IMR-90 (cell line): ENCODE results near the gene EZR. TPM values are rescaled to one million over a fixed set of nuclear protein-coding genes. Genes with fewer than 3 reads are reported as not detected.

ENCODE experiments used
- ATAC-seq: fragments of 200-7000 bp; cut with Tn5 transposase; 2 replicates; pipeline ENCODE4 v1.9.1; 2020; ENCODE audit warnings: low read depth, mild to moderate bottlenecking, moderate library complexity
- BruUV-seq: library from RNA; stranded (reverse); fragments of 400-500 nt; replicated peaks from 2 replicates; lab custom pipeline; 2021; lab: Mats Ljungman, UMichigan
- CTCF ChIA-PET: fragments of 300-600 bp; formaldehyde crosslinking; extraction: SDS; loops from one replicate; lab custom pipeline; 2021; ENCODE audit warnings: antibody characterized with exemption; lab: Yijun Ruan, JAX
- POLR2A ChIA-PET: fragments of 300-600 bp; sonication (Branson Sonifier 250); formaldehyde crosslinking; loops from one replicate; lab custom pipeline; 2022; ENCODE audit warnings: antibody characterized with exemption; ENCODE audit not compliant: unreplicated experiment; lab: Charles Lee
- DNase-seq: peaks from one replicate; pipeline ENCODE4 v3.0.0; 2013
- H2AFZ ChIP-seq: replicated peaks from 2 replicates; pipeline ENCODE3; 2013; ENCODE audit warnings: low read length, mild to moderate bottlenecking; ENCODE audit not compliant: poor library complexity
- H2AK5ac ChIP-seq: 2 replicates; pipeline ENCODE4 v1.6.1; 2013; ENCODE audit warnings: low read depth, low read length, inconsistent platforms
- H2AK9ac ChIP-seq: replicated peaks from 2 replicates; pipeline ENCODE3; 2013; ENCODE audit warnings: mild to moderate bottlenecking, low read depth, low read length, moderate library complexity; ENCODE audit not compliant: poor library complexity
- H2BK120ac ChIP-seq: 2 replicates; pipeline ENCODE4 v1.6.1; 2013; ENCODE audit warnings: low read depth, low read length, inconsistent platforms
- H2BK15ac ChIP-seq: 3 replicates; pipeline ENCODE4 v1.6.1; 2013; ENCODE audit warnings: low read depth, low read length, inconsistent platforms
- H2BK20ac ChIP-seq: 2 replicates; pipeline ENCODE4 v1.6.1; 2013; ENCODE audit warnings: low read depth, mild to moderate bottlenecking, inconsistent platforms, low read length, moderate library complexity
- H2BK5ac ChIP-seq: 2 replicates; pipeline ENCODE4 v1.6.1; 2013; ENCODE audit warnings: mild to moderate bottlenecking, low read depth, low read length, inconsistent platforms; ENCODE audit not compliant: poor library complexity, severe bottlenecking
- H3K14ac ChIP-seq: replicated peaks from 2 replicates; pipeline ENCODE4 v1.6.1; 2013; ENCODE audit warnings: low read depth, low read length, inconsistent platforms
- H3K18ac ChIP-seq: 2 replicates; pipeline ENCODE4 v1.6.1; 2013; ENCODE audit warnings: low read depth, low read length, control low read depth
- H3K23ac ChIP-seq: 2 replicates; pipeline ENCODE4 v1.6.1; 2013; ENCODE audit warnings: low read depth, low read length, inconsistent platforms
- H3K27ac ChIP-seq: 2 replicates; pipeline ENCODE4 v1.5.1; 2013; ENCODE audit warnings: mild to moderate bottlenecking, control low read depth, low read length; ENCODE audit not compliant: insufficient read depth
- H3K27me3 ChIP-seq: 2 replicates; pipeline ENCODE4 v1.6.1; 2013; ENCODE audit warnings: low read length; ENCODE audit not compliant: control insufficient read depth, insufficient read depth
- H3K36me3 ChIP-seq: 2 replicates; pipeline ENCODE4 v1.6.1; 2013; ENCODE audit warnings: low read length, mixed read lengths; ENCODE audit not compliant: control insufficient read depth, insufficient read depth
- H3K4ac ChIP-seq: 2 replicates; pipeline ENCODE4 v1.6.1; 2013; ENCODE audit warnings: low read depth, low read length, inconsistent platforms
- H3K4me1 ChIP-seq: 2 replicates; pipeline ENCODE4 v1.6.1; 2013; ENCODE audit warnings: low read length, mixed read lengths; ENCODE audit not compliant: control insufficient read depth, insufficient read depth
- H3K4me2 ChIP-seq: 2 replicates; pipeline ENCODE4 v1.6.1; 2013; ENCODE audit warnings: low read depth, mild to moderate bottlenecking, control low read depth, low read length, moderate library complexity
- H3K4me3 ChIP-seq: 2 replicates; pipeline ENCODE4 v1.5.1; 2013; ENCODE audit warnings: low read depth, mild to moderate bottlenecking, control low read depth, low read length, moderate library complexity; ENCODE audit not compliant: insufficient read depth
- H3K56ac ChIP-seq: 2 replicates; pipeline ENCODE4 v1.6.1; 2013; ENCODE audit warnings: low read length, inconsistent platforms; ENCODE audit not compliant: insufficient read depth; ENCODE audit errors: extremely low read depth
- H3K79me1 ChIP-seq, 2 experiments: 2 replicates each; pipeline ENCODE4 v1.6.1; 2013; ENCODE audit warnings: low read length in 2 of 2, inconsistent platforms in 1 of 2, low read depth in 1 of 2
- H3K9ac ChIP-seq: 2 replicates; pipeline ENCODE4 v1.6.1; 2013; ENCODE audit warnings: low read depth, low read length, control low read depth
- H3K9me1 ChIP-seq: 2 replicates; pipeline ENCODE4 v1.6.1; 2013; ENCODE audit warnings: low read length, inconsistent platforms; ENCODE audit not compliant: insufficient read depth
- H3K9me3 ChIP-seq: 2 replicates; pipeline ENCODE4 v1.6.1; 2013; ENCODE audit warnings: low read length; ENCODE audit not compliant: control insufficient read depth, insufficient read depth
- H4K20me1 ChIP-seq: 2 replicates; pipeline ENCODE4 v1.6.1; 2013; ENCODE audit warnings: low read length, inconsistent platforms; ENCODE audit not compliant: insufficient read depth
- H4K5ac ChIP-seq: 2 replicates; pipeline ENCODE4 v1.6.1; 2013; ENCODE audit warnings: mild to moderate bottlenecking, low read depth, low read length, control low read depth
- H4K8ac ChIP-seq, 2 experiments: 2 replicates each; pipeline ENCODE4 v1.6.1; 2013; ENCODE audit warnings: low read depth in 2 of 2, low read length in 2 of 2, control low read depth in 1 of 2, inconsistent platforms in 1 of 2
- H4K91ac ChIP-seq: 2 replicates; pipeline ENCODE4 v1.6.1; 2013; ENCODE audit warnings: low read depth, low read length, inconsistent platforms; ENCODE audit not compliant: insufficient read depth
- BHLHE40 ChIP-seq: fragments of 150-350 bp; IDR thresholded peaks from 2 replicates; pipeline ENCODE4 v1.6.1; 2016; ENCODE audit warnings: mild to moderate bottlenecking, low read depth, low read length
- CEBPB ChIP-seq: IDR thresholded peaks from 2 replicates; pipeline ENCODE4 v1.6.1; 2012; ENCODE audit warnings: low read depth, low read length, improper control_type of control experiment
- FOS ChIP-seq: fragments of 150-350 bp; IDR thresholded peaks from 2 replicates; pipeline ENCODE4 v1.6.1; 2016; ENCODE audit warnings: low read depth, low read length
- MAZ ChIP-seq: IDR thresholded peaks from 2 replicates; pipeline ENCODE4 v1.6.1; 2012; ENCODE audit warnings: low read depth, mild to moderate bottlenecking, low read length, improper control_type of control experiment, moderate library complexity, borderline replicate concordance
- MXI1 ChIP-seq: IDR thresholded peaks from 2 replicates; pipeline ENCODE4 v1.6.1; 2012; ENCODE audit warnings: low read depth, mild to moderate bottlenecking, low read length, moderate library complexity, borderline replicate concordance
- POLR2A ChIP-seq: IDR thresholded peaks from 2 replicates; pipeline ENCODE4 v1.6.1; 2012; ENCODE audit warnings: mild to moderate bottlenecking, low read depth, low read length
- RAD21 ChIP-seq: IDR thresholded peaks from 2 replicates; pipeline ENCODE4 v1.6.1; 2012; ENCODE audit warnings: low read length, improper control_type of control experiment
- RFX5 ChIP-seq: IDR thresholded peaks from 2 replicates; pipeline ENCODE4 v1.8.0; 2012; ENCODE audit warnings: low read depth, mild to moderate bottlenecking, low read length, moderate library complexity
- SMC3 ChIP-seq: fragments of 150-350 bp; IDR thresholded peaks from 2 replicates; pipeline ENCODE4 v1.6.1; 2016; ENCODE audit warnings: low read depth, mild to moderate bottlenecking, antibody characterized with exemption, low read length, moderate library complexity
- dilution Hi-C: fragments of 300-500 bp; cut with HindIII; formaldehyde crosslinking; loops from one replicate; pipeline ENCODE4 v1.14.3; 2018; ENCODE audit warnings: low sequenced_read_pairs; ENCODE audit not compliant: unreplicated experiment
- in situ Hi-C: fragments of 300-500 bp; cut with MboI; formaldehyde crosslinking; loops from 3 replicates; pipeline ENCODE4 v1.14.3; 2019; ENCODE audit warnings: low sequenced_read_pairs, inconsistent platforms, mixed read lengths
- intact Hi-C: fragments of 100-400 bp; cut with micrococcal nuclease; formaldehyde crosslinking; loops from 2 replicates; pipeline ENCODE4 v1.10.0; 2022
- polyA plus RNA-seq, 3 experiments: library from polyadenylated mRNA; depleted of rRNA; stranded (reverse); fragments of >200 nt; gene quantifications; 2 replicates each; pipeline ENCODE4 v1.2.3, GENCODE V29; 2012; ENCODE audit warnings: low replicate concordance in 1 of 3
- total RNA-seq: library from RNA; depleted of rRNA; stranded (reverse); fragments of >200 nt; gene quantifications from 2 replicates; pipeline ENCODE4 v1.2.3, GENCODE V29; 2012

Gene EZR
- total and polyA plus RNA-seq, 2 of the 4 experiments (the other 2 are of a cell fraction), result 83.8 to 145 TPM

GRCh38 chr6:158804207-158804606 lies 15.0 kb downstream of the EZR start:
- no peak for TF ChIP-seq FOS
- no peak for TF ChIP-seq SMC3
- no peak for TF ChIP-seq RAD21
- no peak for TF ChIP-seq BHLHE40
- no peak for TF ChIP-seq CEBPB
- TF ChIP-seq POLR2A, result no peak
- no peak for TF ChIP-seq RFX5
- no peak for TF ChIP-seq MAZ
- no peak for TF ChIP-seq MXI1
- Histone ChIP-seq H3K27ac (no peak overlapping the region), H2BK120ac (no peak overlapping the region), H2BK15ac (no peak overlapping the region), H3K9me1 (peaks cover 8% of the 10 kb centered on the region), H2AK5ac (no peak overlapping the region), H3K36me3 (peaks cover 5% of the 10 kb centered on the region), H3K79me1 (peaks cover 39 to 59% of the 10 kb centered on the region in 2 experiments), H3K4ac (no peak overlapping the region), H3K4me2 (peak overlapping the region; percentile 69), H2AFZ (no peak overlapping the region), H4K8ac (no peak overlapping the region), H3K23ac (peak overlapping the region; percentile 44; the same call in 1 of the 2 replicates), H4K91ac (no peak overlapping the region), H3K9me3 (no peaks in the 10 kb centered on the region), H3K56ac (no peak overlapping the region), H3K14ac (0 out of 2 replicates have a peak overlapping the region, but pooled peaks have one; percentile 3), H2BK20ac (no peak overlapping the region), H2BK5ac (no peak overlapping the region), H4K5ac (no peak overlapping the region), H2AK9ac (no peak overlapping the region), H3K4me3 (no peak overlapping the region), H3K18ac (no peak overlapping the region), H3K4me1 (peaks cover 7% of the 10 kb centered on the region), H4K20me1 (peaks cover 19% of the 10 kb centered on the region), H3K27me3 (no peaks in the 10 kb centered on the region), H3K9ac (no peak overlapping the region)
- DNase-seq (no peak), ATAC-seq (no peak)
- in situ Hi-C loops (no loop called here), intact Hi-C loops (no loop called here), dilution Hi-C loops (no loop called here)
- no TSS peak for BruUV-seq
- ChIA-PET POLR2A (no interaction called here), CTCF (no interaction called here)
